Upper lobe of left lung (tissue), 6 donors: ENCODE results near the gene SSTR3. TPM values are rescaled to one million over a fixed set of nuclear protein-coding genes. Genes with fewer than 3 reads are reported as not detected.
A peak's percentile ranks its signal among the peaks of the same experiment; 100 is the strongest.
"Not testable (repeated sequence)": the region's sequence is repeated elsewhere in the genome, so short reads cannot be mapped to it uniquely, and the experiment has no call there.

ENCODE experiments used
- ATAC-seq, 2 donors: fragments of 200-7000 bp; cut with Tn5 transposase; one replicate each; pipeline ENCODE4 v1.9.1; 2022; ENCODE audit warnings: mild to moderate bottlenecking in 2 of 2, moderate library complexity in 2 of 2; ENCODE audit not compliant: low FRiP score in 2 of 2
- DNase-seq, 2 donors: peaks; one replicate each; pipeline ENCODE4 v3.0.0-alpha.2; 2019 to 2020
- H3K27ac ChIP-seq, 4 donors: fragments of 200-600 bp; sonication (generic); one replicate each; pipeline ENCODE4 v1.5.1; 2016 to 2019
- H3K27me3 ChIP-seq, 4 donors: fragments of 200-600 bp; sonication (generic); one replicate each; pipeline ENCODE4 v1.5.1; 2017 to 2019
- H3K36me3 ChIP-seq, 4 donors: fragments of 200-600 bp; sonication (generic); one replicate each; pipeline ENCODE4 v1.5.1; 2016 to 2019
- H3K4me1 ChIP-seq, 4 donors: fragments of 200-600 bp; sonication (generic); one replicate each; pipeline ENCODE4 v1.5.1; 2018 to 2019
- H3K4me3 ChIP-seq, 4 donors: fragments of 200-600 bp; sonication (generic); one replicate each; pipeline ENCODE4 v1.5.1; 2017 to 2019; ENCODE audit warnings: mild to moderate bottlenecking in 2 of 4, moderate library complexity in 1 of 4
- H3K9me3 ChIP-seq, 4 donors: fragments of 200-600 bp; sonication (generic); one replicate each; pipeline ENCODE4 v1.5.1; 2018 to 2019
- CTCF ChIP-seq, 6 experiments: fragments of 450-650 bp in 4 of 6; fragments of 200-600 bp in 2 of 6; sonication (generic) in 2 of 6; IDR thresholded peaks; one replicate each; pipeline ENCODE4 v1.5.1; 2016 to 2019; ENCODE audit warnings: antibody characterized with exemption in 6 of 6
- EP300 ChIP-seq, 4 donors: sonication (generic); formaldehyde crosslinking; IDR thresholded peaks; one replicate each; pipeline ENCODE4 v1.5.1; 2017; ENCODE audit warnings: antibody characterized with exemption in 4 of 4, control low read depth in 2 of 4
- POLR2A ChIP-seq, 4 donors: fragments of 450-650 bp; IDR thresholded peaks; one replicate each; pipeline ENCODE4 v1.5.1; 2016 to 2017; ENCODE audit warnings: antibody characterized with exemption in 4 of 4, mild to moderate bottlenecking in 2 of 4
- POLR2AphosphoS5 ChIP-seq, 2 donors: sonication (generic); formaldehyde crosslinking; IDR thresholded peaks; one replicate each; pipeline ENCODE4 v1.5.1; 2017; ENCODE audit warnings: antibody characterized with exemption in 2 of 2
- WGBS, 2 donors: methylation state at CpG; one replicate each; pipeline ENCODE4 v1.1.5; 2017 to 2018; 5-methylcytosine and 5-hydroxymethylcytosine counted together
- total RNA-seq, 6 donors: library from RNA; depleted of rRNA in 4 of 6; stranded (reverse); fragments of >200 nt in 4 of 6; gene quantifications; one replicate each; pipeline versions ENCODE4 v1.1.0 to v1.2.1, GENCODE V29; 2016 to 2021
- donor health status: DM: no; HTN: no; CAD: no; lungs with moderate emphysema.
- donor health status: DM: no; HTN: yes; CAD: no; lungs with severe emphysema.

SSTR3 gene
- total RNA-seq, 6 donors from 2014 or later, result 0.06 to 0.13 TPM; not detected in 4

GRCh38 chr22:37234736-37235711 is 22.7 kb upstream of the SSTR3 start:
- no peaks in the 10 kb centered on the region for H3K27me3 ChIP-seq
- DNase-seq (no peak), ATAC-seq (no peak)
- TF ChIP-seq POLR2AphosphoS5 (IDR thresholded peaks at IDR 0.05) (no peak), EP300 (IDR thresholded peaks at IDR 0.05) (no peak), POLR2A (IDR thresholded peaks at IDR 0.05) (no peak), CTCF (IDR thresholded peaks at IDR 0.05) (no peak)
- H3K36me3 ChIP-seq, result no peaks in the 10 kb centered on the region
- H3K4me1 ChIP-seq, result peaks cover 6 to 26% (median 15%) of the 10 kb centered on the region in 4 donors
- H3K9me3 ChIP-seq, result no peaks in the 10 kb centered on the region
- WGBS, 2 donors, result 73 to 74% methylated on average over 16 of the region's 16 CpGs
- H3K27ac ChIP-seq, result peak overlapping the region in 2 of 4 donors; percentile 30 to 35
- H3K4me3 ChIP-seq, result no peak overlapping the region

- H3K9me3 ChIP-seq, result no peaks in the 10 kb centered on the region
- ATAC-seq (no peak), DNase-seq (no peak)
- 53 to 68% methylated on average over 19 to 27 of the region's 27 CpGs for WGBS, 2 donors
- no peak for TF ChIP-seq POLR2A (IDR thresholded peaks at IDR 0.05)
- no peak for TF ChIP-seq EP300 (IDR thresholded peaks at IDR 0.05)
- TF ChIP-seq POLR2AphosphoS5 (IDR thresholded peaks at IDR 0.05), result no peak
- TF ChIP-seq CTCF (IDR thresholded peaks at IDR 0.05), result no peak
- H3K36me3 ChIP-seq, result no peaks in the 10 kb centered on the region
- H3K27ac ChIP-seq, result peak overlapping the region in 1 of 4 donors; percentile 35
- H3K4me3 ChIP-seq, result no peak overlapping the region
- H3K27me3 ChIP-seq, result no peaks in the 10 kb centered on the region
- H3K4me1 ChIP-seq, result peaks cover 10 to 37% (median 25%) of the 10 kb centered on the region in 4 donors
Measured at GRCh38 chr22:37233751-37234631, 21.7 kb upstream of the SSTR3 start.

DNA sequence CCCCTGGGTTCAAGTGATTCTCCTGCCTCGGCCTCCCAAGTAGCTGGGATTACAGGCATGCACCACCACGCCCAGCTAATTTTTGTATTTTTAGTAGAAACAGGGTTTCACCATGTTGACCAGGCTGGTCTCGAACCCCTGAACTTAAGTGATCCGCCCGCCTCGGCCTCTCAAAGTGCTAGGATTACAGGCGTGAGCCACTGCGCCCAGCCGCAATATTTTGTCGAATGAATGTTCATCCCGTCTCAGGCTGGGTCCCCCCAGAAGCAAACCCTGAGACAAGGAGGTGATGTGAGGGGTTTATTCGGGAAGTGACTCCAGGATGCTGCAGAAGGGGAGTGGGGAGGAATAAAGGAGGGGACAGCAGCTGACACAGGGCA is 21.1 kb upstream of the SSTR3 start:
- H3K4me1 ChIP-seq, result peaks cover 11 to 43% (median 31%) of the 10 kb centered on the region in 4 donors
- WGBS, 2 donors, result 84 to 87% methylated on average over 12 of the region's 12 CpGs
- not testable (repeated sequence) for H3K9me3 ChIP-seq, DNase-seq, H3K27me3 ChIP-seq, ATAC-seq, H3K27ac ChIP-seq, H3K36me3 ChIP-seq, H3K4me3 ChIP-seq

DNA sequence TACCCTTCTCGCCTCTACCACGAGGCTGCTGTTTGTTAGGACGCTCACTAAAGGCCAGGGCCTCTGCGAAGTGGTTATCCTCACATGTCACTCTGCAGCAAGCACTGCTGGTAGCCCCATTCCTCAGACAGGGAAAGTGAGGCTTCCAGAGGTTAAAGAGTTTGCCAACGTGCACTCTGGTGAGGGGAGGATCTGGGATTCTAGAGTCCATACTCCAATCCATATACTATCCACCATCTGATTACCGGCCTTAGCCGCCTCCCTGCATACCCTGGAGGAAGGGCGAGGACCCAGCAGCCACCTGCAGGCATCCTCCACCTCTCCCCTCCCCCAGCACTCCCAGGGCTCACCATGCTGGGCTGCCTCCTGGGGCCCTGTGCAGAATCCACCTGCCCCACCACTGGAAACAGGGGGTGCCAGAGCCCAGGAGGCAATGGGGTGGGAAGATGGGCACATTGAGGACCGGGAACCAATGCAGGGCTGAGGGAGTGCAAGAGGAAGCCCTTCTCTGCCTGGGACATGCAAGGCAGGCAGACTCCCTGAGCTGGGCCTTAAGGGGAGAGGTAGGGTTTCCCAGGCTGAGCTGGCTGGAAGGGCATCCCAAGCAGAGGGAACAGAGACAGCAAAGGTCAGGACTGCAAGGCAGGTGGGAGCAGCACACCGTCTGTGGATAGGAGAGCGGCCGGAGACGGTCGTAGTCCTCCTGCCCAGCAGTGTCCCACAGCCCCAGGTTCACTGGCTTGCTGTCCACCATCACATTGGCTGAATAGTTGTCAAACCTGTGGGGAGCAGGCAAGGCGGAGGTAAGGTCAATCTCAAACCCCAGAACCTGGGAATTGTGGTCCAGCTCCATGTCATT is 20.1 kb upstream of the SSTR3 start:
- WGBS, 2 donors, result 87 to 91% methylated on average over 8 to 15 of the region's 15 CpGs
- Histone ChIP-seq H3K4me1 (peaks cover 11 to 48% (median 30%) of the 10 kb centered on the region in 4 donors), H3K36me3 (no peaks in the 10 kb centered on the region), H3K9me3 (no peaks in the 10 kb centered on the region), H3K27me3 (no peaks in the 10 kb centered on the region), H3K27ac (peak overlapping the region in 2 of 4 donors; percentile 85 to 88), H3K4me3 (no peak overlapping the region)
- DNase-seq (no peak), ATAC-seq (no peak)
- no peak for TF ChIP-seq POLR2A (IDR thresholded peaks at IDR 0.05)

DNA sequence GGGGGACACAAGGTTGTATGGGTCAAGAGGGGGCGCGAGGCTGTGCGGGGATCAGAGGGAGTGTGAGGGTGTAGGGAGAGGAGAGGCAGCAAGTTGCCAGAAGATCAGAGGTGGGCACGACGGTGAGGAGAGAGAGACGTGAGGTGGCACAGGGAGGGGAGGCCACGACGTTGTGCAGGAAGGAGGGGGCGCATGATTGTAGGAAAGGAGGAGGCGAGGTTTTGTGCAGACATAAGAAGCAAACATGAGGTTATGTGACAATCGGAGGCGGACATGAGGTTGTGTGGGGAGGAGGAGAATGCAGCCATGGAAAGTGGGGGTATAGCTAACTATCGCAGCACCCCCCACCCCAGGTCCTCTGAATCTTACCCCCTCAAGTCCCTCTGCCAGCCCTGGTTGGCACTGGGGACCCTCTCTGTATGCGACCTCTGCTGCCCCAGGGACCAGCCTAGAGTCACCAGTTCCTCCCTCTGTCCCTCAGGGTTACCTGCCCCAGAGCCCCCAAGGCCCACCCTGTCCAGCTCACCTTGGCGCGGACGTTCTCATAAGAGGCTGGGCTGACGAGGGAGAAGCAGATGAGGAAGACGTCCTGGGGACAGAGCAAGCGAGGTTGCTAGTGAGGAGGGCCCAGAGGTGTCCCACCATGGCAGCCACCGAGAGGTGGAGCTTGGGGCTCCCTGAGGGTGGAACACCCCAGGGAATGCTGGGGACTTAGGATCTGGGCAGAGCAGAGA is 19.3 kb upstream of the SSTR3 start:
- Histone ChIP-seq H3K36me3 (no peaks in the 10 kb centered on the region), H3K9me3 (no peaks in the 10 kb centered on the region), H3K27me3 (no peaks in the 10 kb centered on the region), H3K27ac (peak overlapping the region; percentile 75 to 88 (median 81)), H3K4me3 (no peak overlapping the region), H3K4me1 (peaks cover 8 to 40% (median 27%) of the 10 kb centered on the region in 4 donors)
- 66 to 68% methylated on average over 20 of the region's 21 CpGs for WGBS, 2 donors
- DNase-seq (no peak), ATAC-seq (no peak)
- TF ChIP-seq CTCF (IDR thresholded peaks at IDR 0.05) (no peak), POLR2AphosphoS5 (IDR thresholded peaks at IDR 0.05) (no peak), POLR2A (IDR thresholded peaks at IDR 0.05) (no peak), EP300 (IDR thresholded peaks at IDR 0.05) (no peak)
